Urinary bladder (tissue), 4 donors: ENCODE measurements around the gene BRS3. TPM values are rescaled to one million over a fixed set of nuclear protein-coding genes. Genes with fewer than 3 reads are reported as not detected.

Experiments used
- DNase-seq: peaks from one replicate; pipeline ENCODE4 v3.0.0-alpha.2; 2015; ENCODE audit errors: extremely low spot score
- H3K27ac ChIP-seq: one replicate; pipeline ENCODE4 v1.5.1; 2013; ENCODE audit warnings: low read depth, mild to moderate bottlenecking, moderate library complexity
- H3K36me3 ChIP-seq: one replicate; pipeline ENCODE4 v1.6.1; 2013; ENCODE audit warnings: mild to moderate bottlenecking, moderate library complexity; ENCODE audit not compliant: insufficient read depth
- H3K4me1 ChIP-seq: one replicate; pipeline ENCODE4 v1.6.1; 2013; ENCODE audit warnings: mild to moderate bottlenecking, moderate library complexity; ENCODE audit not compliant: insufficient read depth
- H3K4me3 ChIP-seq: one replicate; pipeline ENCODE4 v1.5.1; 2013; ENCODE audit warnings: low read depth, low read length
- WGBS: extraction: QIAGEN DNeasy Blood & Tissue Kit; methylation state at CpG from one replicate; pipeline ENCODE4 v1.1.7; 2013; 5-methylcytosine and 5-hydroxymethylcytosine counted together
- polyA plus RNA-seq: library from polyadenylated mRNA; stranded (reverse); fragments of 200-250 nt; gene quantifications from one replicate; pipeline ENCODE4 v1.2.3, GENCODE V29; 2013
- total RNA-seq: library from RNA; depleted of rRNA; stranded (reverse); fragments of >200 nt; gene quantifications from one replicate; pipeline ENCODE4 v1.2.3, GENCODE V29; 2014
- donor health status: healthy with polysubstance abuse.
- donor health status: healthy.

Gene BRS3
- total and polyA plus RNA-seq, 2 donors: 0.10 TPM; not detected in 1

- DNase-seq: no peak
- Histone ChIP-seq H3K4me3 (no peak overlapping the region), H3K4me1 (no peaks in the 10 kb centered on the region), H3K36me3 (no peaks in the 10 kb centered on the region), H3K27ac (no peak overlapping the region)
- WGBS: 83% methylated on average over 5 of the region's 5 CpGs
These were observed 31.3 kb downstream of the BRS3 start for GRCh38 chrX:136519069-136519468.

GRCh38 chrX:136523770-136524169 is 36.0 kb downstream of the BRS3 start:
- Histone ChIP-seq H3K36me3 (no peaks in the 10 kb centered on the region), H3K4me1 (no peaks in the 10 kb centered on the region), H3K4me3 (no peak overlapping the region), H3K27ac (no peak overlapping the region)
- no peak for DNase-seq

GRCh38 chrX:136525738-136526606 is 38.2 kb downstream of the BRS3 start:
- H3K36me3 ChIP-seq: no peaks in the 10 kb centered on the region
- WGBS: 20% methylated on average over 2 of the region's 2 CpGs
- H3K4me1 ChIP-seq: no peaks in the 10 kb centered on the region
- peak overlapping the region; percentile 2 for H3K27ac ChIP-seq
- peak; percentile 50 for DNase-seq
- H3K4me3 ChIP-seq: no peak overlapping the region

- no peak for DNase-seq
- WGBS: 75% methylated on average over 8 of the region's 8 CpGs
- Histone ChIP-seq H3K4me3 (no peak overlapping the region), H3K36me3 (no peaks in the 10 kb centered on the region), H3K4me1 (no peaks in the 10 kb centered on the region), H3K27ac (no peak overlapping the region)
These were observed 41.0 kb downstream of the BRS3 start for GRCh38 chrX:136528645-136529315.

GRCh38 chrX:136529795-136530194 is 42.0 kb downstream of the BRS3 start:
- H3K4me1 ChIP-seq: no peaks in the 10 kb centered on the region
- DNase-seq: no peak
- no peaks in the 10 kb centered on the region for H3K36me3 ChIP-seq
- H3K27ac ChIP-seq: no peak overlapping the region
- 52% methylated on average over 2 of the region's 2 CpGs for WGBS
- no peak overlapping the region for H3K4me3 ChIP-seq

GRCh38 chrX:136531951-136532350 is 44.2 kb downstream of the BRS3 start, which contains the start of gene VGLL1:
Gene VGLL1 (plus strand): TSS chrX:136532215. CDS start chrX:136536021, 3,806 bp downstream.
- H3K36me3 ChIP-seq: no peaks in the 10 kb centered on the region
- WGBS: 85% methylated on average over 3 of the region's 3 CpGs

GRCh38 chrX:136534131-136534530 is 46.4 kb downstream of the BRS3 start:
- H3K36me3 ChIP-seq: no peaks in the 10 kb centered on the region
- H3K4me3 ChIP-seq: no peak overlapping the region
- 94% methylated on average over 2 of the region's 2 CpGs for WGBS

More at GRCh38 chrX:136531951-136532350, 44.2 kb downstream of the BRS3 start, which contains the start of gene VGLL1:
- DNase-seq: peak; percentile 26
- H3K4me1 ChIP-seq: no peaks in the 10 kb centered on the region
- H3K4me3 ChIP-seq: no peak within 1 kb of the TSS
- no peak within 1 kb of the TSS for H3K27ac ChIP-seq

GRCh38 chrX:136538811-136539210 is 51.1 kb downstream of the BRS3 start:
- no peak for DNase-seq
- Histone ChIP-seq H3K36me3 (no peaks in the 10 kb centered on the region), H3K27ac (no peak overlapping the region), H3K4me3 (no peak overlapping the region), H3K4me1 (no peaks in the 10 kb centered on the region)
- 68% methylated on average over 2 of the region's 2 CpGs for WGBS

More at GRCh38 chrX:136534131-136534530, 46.4 kb downstream of the BRS3 start:
- DNase-seq: no peak
- no peaks in the 10 kb centered on the region for H3K4me1 ChIP-seq
- H3K27ac ChIP-seq: no peak overlapping the region

GRCh38 chrX:136540226-136540625 is 52.5 kb downstream of the BRS3 start:
- Histone ChIP-seq H3K36me3 (no peaks in the 10 kb centered on the region), H3K27ac (no peak overlapping the region), H3K4me1 (no peaks in the 10 kb centered on the region), H3K4me3 (no peak overlapping the region)
- 85% methylated on average over 5 of the region's 5 CpGs for whole genome bisulfite sequencing
- DNase-seq: no peak

GRCh38 chrX:136541294-136541693 is 53.5 kb downstream of the BRS3 start:
- no peak overlapping the region for H3K27ac ChIP-seq
- no peak for DNase-seq
- H3K4me1 ChIP-seq: no peaks in the 10 kb centered on the region
- no peaks in the 10 kb centered on the region for H3K36me3 ChIP-seq
- 72% methylated on average over 3 of the region's 3 CpGs for WGBS
- no peak overlapping the region for H3K4me3 ChIP-seq

- 66% methylated on average over 7 of the region's 7 CpGs for WGBS
- Histone ChIP-seq H3K36me3 (no peaks in the 10 kb centered on the region), H3K27ac (no peak overlapping the region), H3K4me1 (no peaks in the 10 kb centered on the region), H3K4me3 (no peak overlapping the region)
- DNase-seq: no peak
These were observed 54.5 kb downstream of the BRS3 start for GRCh38 chrX:136542281-136542680.
